ENCODE data around the gene SERPINE3.

Gene SERPINE3

GRCh38 chr13:51321836-51322235, 17.7 kb upstream of the SERPINE3 start:
- ATAC-seq (ENCODE audit: low read depth) (no peak), DNase-seq (ENCODE audit: low spot score in 2 of 2) (no peak)
- no peaks in the 10 kb centered on the region for H3K36me3 Mint-ChIP-seq
- H3K27ac Mint-ChIP-seq, result no peak overlapping the region
- no peaks in the 10 kb centered on the region for H3K27me3 Mint-ChIP-seq
- peaks cover 5% of the 10 kb centered on the region for H3K4me1 Mint-ChIP-seq
- H3K9me3 Mint-ChIP-seq, result no peaks in the 10 kb centered on the region
- H3K4me3 Mint-ChIP-seq, result no peak overlapping the region

GRCh38 chr13:51322826-51323225, 16.7 kb upstream of the SERPINE3 start:
- Mint-ChIP-seq H3K4me3 (no peak overlapping the region), H3K36me3 (no peaks in the 10 kb centered on the region), H3K27me3 (no peaks in the 10 kb centered on the region), H3K9me3 (no peaks in the 10 kb centered on the region), H3K4me1 (peaks cover 5% of the 10 kb centered on the region), H3K27ac (no peak overlapping the region)
- DNase-seq (ENCODE audit: low spot score in 2 of 2) (no peak), ATAC-seq (ENCODE audit: low read depth) (no peak)

GRCh38 chr13:51323824-51324511, 15.5 kb upstream of the SERPINE3 start:
- Mint-ChIP-seq H3K4me1 (peaks cover 5% of the 10 kb centered on the region), H3K9me3 (no peaks in the 10 kb centered on the region), H3K36me3 (no peaks in the 10 kb centered on the region), H3K4me3 (no peak overlapping the region), H3K27ac (no peak overlapping the region), H3K27me3 (no peaks in the 10 kb centered on the region)
- ATAC-seq (ENCODE audit: low read depth) (no peak), DNase-seq (ENCODE audit: low spot score in 2 of 2) (no peak)

- H3K9me3 Mint-ChIP-seq, result no peaks in the 10 kb centered on the region
- peak; percentile 52 for ATAC-seq (ENCODE audit: low read depth)
- peak overlapping the region; percentile 15 for H3K4me3 Mint-ChIP-seq
Observed at GRCh38 chr13:51324714-51325420, 14.6 kb upstream of the SERPINE3 start.

GRCh38 chr13:51325837-51326236, 13.7 kb upstream of the SERPINE3 start:
- H3K27me3 Mint-ChIP-seq, result no peaks in the 10 kb centered on the region
- no peaks in the 10 kb centered on the region for H3K9me3 Mint-ChIP-seq
- H3K27ac Mint-ChIP-seq, result no peak overlapping the region
- no peak for DNase-seq (ENCODE audit: low spot score in 2 of 2)
- ATAC-seq (ENCODE audit: low read depth), result no peak
- no peaks in the 10 kb centered on the region for H3K36me3 Mint-ChIP-seq
- H3K4me3 Mint-ChIP-seq, result no peak overlapping the region
- peaks cover 9% of the 10 kb centered on the region for H3K4me1 Mint-ChIP-seq

More at GRCh38 chr13:51324714-51325420, 14.6 kb upstream of the SERPINE3 start:
- peaks cover 5% of the 10 kb centered on the region for H3K4me1 Mint-ChIP-seq
- H3K27me3 Mint-ChIP-seq, result no peaks in the 10 kb centered on the region
- no peaks in the 10 kb centered on the region for H3K36me3 Mint-ChIP-seq
- no peak for DNase-seq (ENCODE audit: low spot score in 2 of 2)
- no peak overlapping the region for H3K27ac Mint-ChIP-seq

- no peaks in the 10 kb centered on the region for H3K36me3 Mint-ChIP-seq
- ATAC-seq (ENCODE audit: low read depth), result no peak
- H3K27me3 Mint-ChIP-seq, result peaks cover 3% of the 10 kb centered on the region
- H3K9me3 Mint-ChIP-seq, result no peaks in the 10 kb centered on the region
- H3K27ac Mint-ChIP-seq, result no peak overlapping the region
- no peak overlapping the region for H3K4me3 Mint-ChIP-seq
- H3K4me1 Mint-ChIP-seq, result peaks cover 17% of the 10 kb centered on the region
- no peak for DNase-seq (ENCODE audit: low spot score in 2 of 2)
Observed at GRCh38 chr13:51326777-51327176, 12.7 kb upstream of the SERPINE3 start.

- Mint-ChIP-seq H3K9me3 (no peaks in the 10 kb centered on the region), H3K36me3 (no peaks in the 10 kb centered on the region), H3K4me1 (peaks cover 17% of the 10 kb centered on the region), H3K27ac (no peak overlapping the region), H3K4me3 (no peak overlapping the region), H3K27me3 (peaks cover 3% of the 10 kb centered on the region)
- ATAC-seq (ENCODE audit: low read depth) (no peak), DNase-seq (ENCODE audit: low spot score in 2 of 2) (no peak)
Observed at GRCh38 chr13:51327961-51328360, 11.5 kb upstream of the SERPINE3 start.

GRCh38 chr13:51328488-51328887, 11.0 kb upstream of the SERPINE3 start:
- Mint-ChIP-seq H3K4me1 (peaks cover 17% of the 10 kb centered on the region), H3K36me3 (no peaks in the 10 kb centered on the region), H3K9me3 (no peaks in the 10 kb centered on the region), H3K27me3 (peaks cover 3% of the 10 kb centered on the region), H3K27ac (no peak overlapping the region), H3K4me3 (no peak overlapping the region)
- DNase-seq (ENCODE audit: low spot score in 2 of 2) (no peak), ATAC-seq (ENCODE audit: low read depth) (no peak)

- peaks cover 14% of the 10 kb centered on the region for H3K4me1 Mint-ChIP-seq
- H3K4me3 Mint-ChIP-seq, result no peak overlapping the region
- H3K27ac Mint-ChIP-seq, result no peak overlapping the region
- H3K36me3 Mint-ChIP-seq, result no peaks in the 10 kb centered on the region
- no peak for ATAC-seq (ENCODE audit: low read depth)
- H3K27me3 Mint-ChIP-seq, result peaks cover 4% of the 10 kb centered on the region
- DNase-seq (ENCODE audit: low spot score in 2 of 2), result no peak
- no peaks in the 10 kb centered on the region for H3K9me3 Mint-ChIP-seq
Observed at GRCh38 chr13:51329606-51330005, 9.9 kb upstream of the SERPINE3 start.

GRCh38 chr13:51330791-51331190, 8.7 kb upstream of the SERPINE3 start:
- DNase-seq (ENCODE audit: low spot score in 2 of 2), result no peak
- Mint-ChIP-seq H3K4me1 (peaks cover 14% of the 10 kb centered on the region), H3K27me3 (peaks cover 4% of the 10 kb centered on the region), H3K9me3 (no peaks in the 10 kb centered on the region), H3K27ac (no peak overlapping the region), H3K4me3 (no peak overlapping the region), H3K36me3 (no peaks in the 10 kb centered on the region)
- ATAC-seq (ENCODE audit: low read depth), result peak; percentile 31

GRCh38 chr13:51331354-51331861, 8.1 kb upstream of the SERPINE3 start:
- ATAC-seq (ENCODE audit: low read depth), result peak; percentile 38
- DNase-seq (ENCODE audit: low spot score in 2 of 2), result no peak
- peak overlapping the region; percentile 77 for H3K27ac Mint-ChIP-seq
- no peaks in the 10 kb centered on the region for H3K9me3 Mint-ChIP-seq
- no peaks in the 10 kb centered on the region for H3K36me3 Mint-ChIP-seq
- H3K27me3 Mint-ChIP-seq, result peaks cover 4% of the 10 kb centered on the region
- no peak overlapping the region for H3K4me3 Mint-ChIP-seq
- peaks cover 11% of the 10 kb centered on the region for H3K4me1 Mint-ChIP-seq

- ATAC-seq (ENCODE audit: low read depth) (no peak), DNase-seq (ENCODE audit: low spot score in 2 of 2) (no peak)
- Mint-ChIP-seq H3K4me1 (peaks cover 11% of the 10 kb centered on the region), H3K36me3 (no peaks in the 10 kb centered on the region), H3K9me3 (no peaks in the 10 kb centered on the region), H3K27me3 (peaks cover 4% of the 10 kb centered on the region), H3K4me3 (no peak overlapping the region), H3K27ac (no peak overlapping the region)
Observed at GRCh38 chr13:51332566-51333361, 6.7 kb upstream of the SERPINE3 start.

- no peaks in the 10 kb centered on the region for H3K36me3 Mint-ChIP-seq
- no peaks in the 10 kb centered on the region for H3K9me3 Mint-ChIP-seq
- H3K27me3 Mint-ChIP-seq, result peaks cover 4% of the 10 kb centered on the region
- H3K27ac Mint-ChIP-seq, result no peak overlapping the region
- H3K4me3 Mint-ChIP-seq, result no peak overlapping the region
- H3K4me1 Mint-ChIP-seq, result peaks cover 11% of the 10 kb centered on the region
- DNase-seq (ENCODE audit: low spot score in 2 of 2) (no peak), ATAC-seq (ENCODE audit: low read depth) (no peak)
Observed at GRCh38 chr13:51333421-51333820, 6.1 kb upstream of the SERPINE3 start.

GRCh38 chr13:51333826-51334225, 5.7 kb upstream of the SERPINE3 start:
- peaks cover 11% of the 10 kb centered on the region for H3K4me1 Mint-ChIP-seq
- H3K9me3 Mint-ChIP-seq, result no peaks in the 10 kb centered on the region
- H3K36me3 Mint-ChIP-seq, result no peaks in the 10 kb centered on the region
- no peak overlapping the region for H3K27ac Mint-ChIP-seq
- peaks cover 4% of the 10 kb centered on the region for H3K27me3 Mint-ChIP-seq
- H3K4me3 Mint-ChIP-seq, result no peak overlapping the region
- ATAC-seq (ENCODE audit: low read depth) (no peak), DNase-seq (ENCODE audit: low spot score in 2 of 2) (no peak)

Data from memory B cell (primary cell).